PC-9 (cell line): ENCODE data around the gene NUP160. TPM values are rescaled to one million over a fixed set of nuclear protein-coding genes. Genes with fewer than 3 reads are reported as not detected.

ENCODE experiments used
- BruUV-seq: library from RNA; stranded (reverse); fragments of 400-500 nt; replicated peaks from 2 replicates; lab custom pipeline; 2021; lab: Mats Ljungman, UMichigan
- CTCF ChIA-PET: fragments of 300-600 bp; sonication (Branson Sonifier 250); formaldehyde crosslinking; loops from one replicate; lab custom pipeline; 2022; ENCODE audit warnings: antibody characterized with exemption; lab: Charles Lee
- POLR2A ChIA-PET: fragments of 300-600 bp; sonication (Branson Sonifier 250); formaldehyde crosslinking; loops from one replicate; lab custom pipeline; 2022; ENCODE audit warnings: antibody characterized with exemption; ENCODE audit not compliant: unreplicated experiment; lab: Charles Lee
- DNase-seq, 2 experiments: peaks; one replicate each; pipeline versions ENCODE4 v3.0.0 to v3.0.0-alpha.2; 2015 to 2022; ENCODE audit warnings: mixed read lengths in 1 of 2
- H2AFZ ChIP-seq: fragments of 200-600 bp; sonication (generic); 2 replicates; pipeline ENCODE4 v1.8.1; 2017; ENCODE audit warnings: antibody characterized with exemption
- H3F3A ChIP-seq: fragments of 200-600 bp; sonication (generic); 2 replicates; pipeline ENCODE4 v1.8.1; 2017; ENCODE audit warnings: antibody characterized with exemption, mild to moderate bottlenecking, low read depth; ENCODE audit not compliant: insufficient read depth
- H3K27ac ChIP-seq: fragments of 200-600 bp; sonication (generic); 2 replicates; pipeline ENCODE4 v1.6.1; 2016; ENCODE audit warnings: mixed run types
- H3K27me3 ChIP-seq: fragments of 200-600 bp; sonication (generic); 2 replicates; pipeline ENCODE4 v1.6.1; 2016; ENCODE audit warnings: low read depth, mixed run types; ENCODE audit not compliant: insufficient read depth
- H3K36me3 ChIP-seq: fragments of 200-600 bp; sonication (generic); 2 replicates; pipeline ENCODE4 v1.6.1; 2016; ENCODE audit warnings: low read depth, mixed run types
- H3K4me1 ChIP-seq: fragments of 200-600 bp; sonication (generic); replicated peaks from 2 replicates; pipeline ENCODE4 v1.6.1; 2016; ENCODE audit warnings: mixed run types; ENCODE audit not compliant: insufficient read depth
- H3K4me2 ChIP-seq: fragments of 200-600 bp; sonication (generic); 2 replicates; pipeline ENCODE4 v1.6.1; 2017; ENCODE audit warnings: mixed run types
- H3K4me3 ChIP-seq: fragments of 200-600 bp; sonication (generic); 2 replicates; pipeline ENCODE4 v1.6.1; 2016; ENCODE audit warnings: mixed run types
- H3K79me2 ChIP-seq: fragments of 200-600 bp; sonication (generic); 2 replicates; pipeline ENCODE4 v1.6.1; 2017; ENCODE audit warnings: low read depth, mixed run types
- H3K9me2 ChIP-seq: fragments of 200-600 bp; sonication (generic); 2 replicates; pipeline ENCODE4 v1.8.1; 2017; ENCODE audit warnings: mild to moderate bottlenecking; ENCODE audit not compliant: insufficient read depth
- H3K9me3 ChIP-seq: fragments of 200-600 bp; sonication (generic); 2 replicates; pipeline ENCODE4 v1.8.1; 2016; ENCODE audit warnings: low read depth; ENCODE audit not compliant: insufficient read depth
- H4K20me1 ChIP-seq: fragments of 200-600 bp; sonication (generic); 2 replicates; pipeline ENCODE4 v1.8.1; 2017; ENCODE audit not compliant: insufficient read depth
- EZH2 ChIP-seq: fragments of 200-600 bp; sonication (generic); IDR thresholded peaks from 2 replicates; pipeline ENCODE4 v1.8.0; 2017; ENCODE audit warnings: antibody characterized with exemption, low read depth
- intact Hi-C: fragments of 100-400 bp; cut with micrococcal nuclease; formaldehyde crosslinking; loops from one replicate; pipeline ENCODE4 v1.10.0; 2022; ENCODE audit not compliant: unreplicated experiment
- total RNA-seq: library from RNA; stranded (reverse); gene quantifications from 2 replicates; pipeline ENCODE4 v1.2.3, GENCODE V29; 2021
- TF ChIP-seq, protein P1 (sequence below): fragments of 200-600 bp; sonication (generic); conservative IDR thresholded peaks from 2 replicates; pipeline ENCODE4 v1.6.1; 2017; ENCODE audit warnings: mixed run types, antibody characterized with exemption, mild to moderate bottlenecking, moderate library complexity

Gene NUP160
- total RNA-seq, 1 experiment from 2014 or later, result 73.2 TPM

DNA sequence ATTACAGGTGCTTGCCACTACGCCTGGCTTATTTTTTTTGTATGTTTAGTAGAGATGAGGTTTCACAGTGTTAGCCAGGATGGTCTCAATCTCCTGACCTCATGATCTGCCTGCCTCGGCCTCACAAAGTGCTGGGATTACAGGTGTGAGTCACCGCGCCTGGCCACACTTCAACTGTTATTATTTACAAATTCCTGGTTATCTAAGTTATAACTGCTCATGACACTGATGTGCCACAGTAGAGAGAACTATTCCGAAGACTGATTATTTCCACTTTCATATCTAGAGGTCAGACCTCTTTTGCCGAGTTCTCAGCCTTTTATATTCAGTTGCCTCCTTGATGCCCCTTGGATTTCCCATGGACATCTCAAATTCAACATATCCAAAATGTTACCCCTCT, 3.9 kb upstream of the NUP160 start:
- Histone ChIP-seq H3K4me1 (peaks cover 9% of the 10 kb centered on the region), H3K4me2 (no peak overlapping the region), H3K9me2 (no peaks in the 10 kb centered on the region), H3K79me2 (peaks cover 10% of the 10 kb centered on the region), H3K4me3 (no peak overlapping the region), H4K20me1 (no peaks in the 10 kb centered on the region), H3F3A (no peaks in the 10 kb centered on the region), H3K36me3 (no peaks in the 10 kb centered on the region), H3K27me3 (no peaks in the 10 kb centered on the region), H2AFZ (no peak overlapping the region), H3K27ac (no peak overlapping the region), H3K9me3 (no peaks in the 10 kb centered on the region)
- ChIA-PET POLR2A (interaction anchor here (0.5 kb wide), 1 partner anchor 10 kb away, joined by 9 read pairs; no protein-coding TSS in a partner anchor), CTCF (no interaction called here)
- no TSS peak for BruUV-seq
- no peak for TF ChIP-seq EZH2
- TF ChIP-seq, protein P1, sequence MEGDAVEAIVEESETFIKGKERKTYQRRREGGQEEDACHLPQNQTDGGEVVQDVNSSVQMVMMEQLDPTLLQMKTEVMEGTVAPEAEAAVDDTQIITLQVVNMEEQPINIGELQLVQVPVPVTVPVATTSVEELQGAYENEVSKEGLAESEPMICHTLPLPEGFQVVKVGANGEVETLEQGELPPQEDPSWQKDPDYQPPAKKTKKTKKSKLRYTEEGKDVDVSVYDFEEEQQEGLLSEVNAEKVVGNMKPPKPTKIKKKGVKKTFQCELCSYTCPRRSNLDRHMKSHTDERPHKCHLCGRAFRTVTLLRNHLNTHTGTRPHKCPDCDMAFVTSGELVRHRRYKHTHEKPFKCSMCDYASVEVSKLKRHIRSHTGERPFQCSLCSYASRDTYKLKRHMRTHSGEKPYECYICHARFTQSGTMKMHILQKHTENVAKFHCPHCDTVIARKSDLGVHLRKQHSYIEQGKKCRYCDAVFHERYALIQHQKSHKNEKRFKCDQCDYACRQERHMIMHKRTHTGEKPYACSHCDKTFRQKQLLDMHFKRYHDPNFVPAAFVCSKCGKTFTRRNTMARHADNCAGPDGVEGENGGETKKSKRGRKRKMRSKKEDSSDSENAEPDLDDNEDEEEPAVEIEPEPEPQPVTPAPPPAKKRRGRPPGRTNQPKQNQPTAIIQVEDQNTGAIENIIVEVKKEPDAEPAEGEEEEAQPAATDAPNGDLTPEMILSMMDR, result no peak
- intact Hi-C loops, result loop anchor here (2.0 kb wide), 2 partner anchors 73 to 257 kb away; no protein-coding TSS in a partner anchor
- no peak for DNase-seq

DNA sequence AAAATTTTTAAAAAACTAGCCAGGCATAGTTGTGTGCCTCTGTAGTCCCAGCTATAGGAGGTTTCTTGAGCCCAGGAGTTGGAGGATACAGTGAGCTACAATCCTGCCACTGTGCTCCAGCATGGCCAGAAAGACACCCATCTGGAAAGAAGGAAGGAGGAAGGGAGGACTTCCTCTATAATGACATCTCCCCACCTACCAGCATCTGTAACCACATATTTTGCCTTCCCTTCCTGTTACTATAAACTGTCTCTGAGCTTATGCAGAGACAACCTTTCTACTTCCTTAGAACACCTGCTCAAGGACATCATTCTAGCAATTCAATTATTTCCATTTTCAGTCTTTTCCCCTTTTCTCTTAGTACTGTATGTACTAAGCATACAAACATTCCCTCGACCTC, 2.2 kb upstream of the NUP160 start:
- Histone ChIP-seq H3K9me2 (no peaks in the 10 kb centered on the region), H3K4me1 (peaks cover 16% of the 10 kb centered on the region), H4K20me1 (no peaks in the 10 kb centered on the region), H2AFZ (no peak overlapping the region), H3K27me3 (no peaks in the 10 kb centered on the region), H3F3A (no peaks in the 10 kb centered on the region), H3K36me3 (peaks cover 9% of the 10 kb centered on the region), H3K4me2 (no peak overlapping the region), H3K27ac (no peak overlapping the region), H3K79me2 (peaks cover 27% of the 10 kb centered on the region), H3K9me3 (no peaks in the 10 kb centered on the region), H3K4me3 (no peak overlapping the region)
- ChIA-PET CTCF (no interaction called here), POLR2A (interaction anchor here (0.6 kb wide), 1 partner anchor 10 kb away, joined by 5 read pairs; no protein-coding TSS in a partner anchor)
- TF ChIP-seq EZH2, result no peak
- TF ChIP-seq, protein P1, result no peak
- no peak for DNase-seq
- intact Hi-C loops, result no loop called here
- BruUV-seq, result no TSS peak

- ChIA-PET POLR2A (interaction anchor here (0.6 kb wide), 1 partner anchor 64 kb away, joined by 3 read pairs; no protein-coding TSS in a partner anchor), CTCF (interaction anchor here (0.6 to 0.7 kb wide), 3 partner anchors 85 to 269 kb away, joined by 4 to 7 read pairs (median 6); no protein-coding TSS in a partner anchor)
- Histone ChIP-seq H3K27me3 (no peaks in the 10 kb centered on the region), H3K36me3 (peaks cover 10% of the 10 kb centered on the region), H3K4me3 (peak overlapping the region; percentile 96), H3K4me1 (peaks cover 16% of the 10 kb centered on the region), H3F3A (no peaks in the 10 kb centered on the region), H3K9me3 (no peaks in the 10 kb centered on the region), H2AFZ (peak overlapping the region; percentile 95), H3K27ac (peak overlapping the region; percentile 72), H4K20me1 (no peaks in the 10 kb centered on the region), H3K9me2 (no peaks in the 10 kb centered on the region), H3K79me2 (peaks cover 43% of the 10 kb centered on the region), H3K4me2 (peak overlapping the region; percentile 91)
- TF ChIP-seq, protein P1, result no peak
- TF ChIP-seq EZH2, result no peak
- BruUV-seq, result TSS peak; percentile 96
- intact Hi-C loops, result loop anchor here (2.0 kb wide), 2 partner anchors 82 to 130 kb away; partner anchors contain the start of gene FNBP4
- no peak for DNase-seq
Measured at GRCh38 chr11:47848700-47849155, 578 bp upstream of the NUP160 start.
